GM19239 (cell line): Measurements from ENCODE around the gene PZP.

Source experiments
- DNase-seq: peaks from one replicate; pipeline ENCODE4 v3.0.0; 2011; ENCODE audit warnings: low spot score; ENCODE audit not compliant: insufficient read length
- FAIRE-seq: peaks from 2 replicates; lab custom pipeline; 2011; peaks lifted over from hg19 to GRCh38; lab: Jason Lieb, UNC

The PZP gene

DNA sequence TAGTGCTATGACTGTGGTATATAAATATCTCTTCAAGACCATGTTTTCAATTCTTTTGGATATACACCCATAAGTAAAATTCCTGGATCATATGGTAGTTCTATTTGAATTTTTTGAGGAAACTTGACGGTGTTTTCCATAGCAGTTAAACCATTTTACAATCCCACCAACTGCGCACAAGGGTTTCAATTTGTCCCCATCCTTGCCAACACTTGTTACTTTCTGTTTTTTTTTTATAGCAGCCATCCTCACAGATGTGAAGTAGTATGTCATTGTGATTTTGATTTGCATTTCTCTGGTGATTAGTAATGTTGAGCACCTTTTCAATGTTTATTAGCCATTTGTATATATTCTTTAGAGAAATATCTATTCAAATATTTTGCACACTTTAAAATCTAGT, 78.0 kb downstream of the PZP start:
- DNase-seq (no peak), FAIRE-seq (no peak)

DNA sequence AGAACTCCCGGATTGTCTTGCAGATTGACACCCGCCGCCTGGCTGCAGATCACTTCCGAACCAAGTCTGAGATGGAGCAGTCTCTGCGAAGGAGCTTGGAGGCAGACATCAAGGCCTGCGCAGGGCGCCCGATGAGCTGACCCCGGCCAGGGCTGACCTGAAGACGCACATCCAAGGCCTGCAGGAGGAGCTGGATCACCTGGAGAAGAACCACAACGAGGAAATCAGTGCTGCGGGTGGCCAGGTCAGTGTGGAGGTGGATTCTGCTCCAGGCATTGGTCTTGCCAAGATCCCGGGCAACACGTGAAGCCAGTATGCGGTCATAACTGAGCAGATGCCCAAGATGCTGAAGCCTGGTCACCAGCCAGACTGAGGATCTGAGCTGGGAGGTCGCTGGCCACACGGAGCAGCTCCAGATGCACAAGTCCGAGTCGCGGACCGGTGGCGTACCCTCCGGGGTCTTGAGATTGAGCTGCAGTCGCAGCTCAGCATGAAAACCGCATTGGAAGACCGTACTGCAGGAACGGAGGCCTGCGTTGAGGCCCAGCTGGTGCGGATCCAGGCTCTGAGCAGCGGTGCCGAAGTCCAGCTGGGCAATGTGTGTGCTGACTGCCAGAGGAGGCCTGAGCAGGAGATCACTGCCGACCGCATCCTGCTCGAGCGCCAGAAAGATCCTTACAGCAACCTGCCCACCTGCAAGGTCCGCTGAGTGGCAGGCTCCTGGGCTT, 80.1 kb downstream of the PZP start:
- FAIRE-seq (no peak), DNase-seq (no peak)

DNA sequence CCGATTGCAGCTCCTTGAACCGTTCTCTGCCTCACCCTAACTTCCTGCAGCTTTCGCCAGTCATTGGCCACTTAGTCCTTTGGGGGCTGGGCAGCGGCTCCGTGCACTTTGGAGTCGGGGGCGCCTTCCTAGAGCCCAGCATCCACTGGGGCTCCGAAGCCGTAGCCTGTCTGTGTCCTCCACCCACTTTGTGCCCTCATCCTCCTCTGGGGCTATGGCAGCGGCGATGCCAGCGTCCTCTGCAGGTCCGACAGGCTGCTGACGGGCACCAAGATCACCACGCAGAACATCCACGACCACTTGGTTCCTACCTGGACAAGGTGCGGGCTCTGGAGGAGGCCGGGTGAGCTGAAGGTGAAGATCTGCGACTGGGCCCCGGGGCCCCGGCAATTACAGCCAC, 80.7 kb downstream of the PZP start:
- DNase-seq (no peak), FAIRE-seq (no peak)

DNA sequence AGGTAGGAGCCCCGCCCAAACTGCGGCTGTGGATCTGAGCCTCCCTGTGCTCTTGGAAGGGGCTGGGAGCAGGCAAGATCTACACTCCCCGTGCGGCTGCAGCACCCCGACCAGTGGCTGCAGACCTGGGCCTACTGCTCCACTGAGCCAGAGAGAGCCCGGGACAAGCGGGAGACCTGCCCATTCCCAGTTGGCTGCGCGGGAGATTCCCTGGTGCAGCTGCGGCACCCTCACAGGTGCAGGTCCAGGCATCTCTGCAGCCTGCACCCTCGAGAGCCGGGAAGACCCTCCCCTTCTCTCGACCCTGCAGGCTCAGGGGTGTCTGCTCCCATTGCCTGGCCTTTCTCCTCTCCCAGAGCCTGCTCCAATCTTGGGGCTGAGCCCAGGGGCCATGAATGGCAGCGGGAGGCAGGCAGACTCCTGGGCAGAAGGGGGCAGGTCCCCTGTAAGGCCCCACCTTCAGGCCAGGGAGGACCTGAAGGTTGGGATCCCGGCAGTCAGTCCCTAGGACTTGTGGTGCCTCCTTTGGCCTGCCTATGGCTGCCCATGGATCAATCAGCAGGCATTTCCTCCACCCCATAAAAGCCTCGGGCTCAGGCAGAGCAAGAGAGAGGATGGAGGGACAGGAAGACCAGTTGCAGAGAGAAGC, 83.7 kb downstream of the PZP start:
- DNase-seq (no peak), FAIRE-seq (no peak)

DNA sequence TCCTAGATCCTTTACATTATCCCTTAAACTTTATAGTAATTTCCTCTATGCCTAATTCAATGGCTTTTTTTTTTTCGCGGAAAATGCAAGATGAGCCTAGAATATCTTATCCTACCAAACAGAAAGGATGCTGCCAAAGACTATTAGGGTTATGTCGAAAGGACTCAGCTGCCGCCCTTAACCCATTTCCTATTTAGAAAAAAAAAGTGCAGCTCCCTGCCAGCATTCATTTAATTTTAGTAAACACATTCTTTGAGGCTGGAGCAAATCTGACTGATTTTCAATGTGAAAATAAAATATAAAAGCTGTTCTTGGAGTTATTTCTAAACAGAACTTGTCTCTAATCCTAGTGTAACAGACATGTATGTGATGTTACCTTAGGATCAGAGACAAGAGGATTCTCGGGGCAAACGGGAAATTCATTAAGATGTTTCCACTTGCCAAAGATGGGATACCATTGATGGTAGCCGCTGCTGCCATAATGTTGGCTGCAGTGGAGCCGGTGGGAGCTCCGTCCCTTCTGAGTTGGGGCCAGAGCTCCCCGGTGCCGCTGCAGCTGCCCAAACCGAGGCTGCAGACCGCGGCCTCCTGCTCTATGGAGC, 84.3 kb downstream of the PZP start:
- FAIRE-seq (no peak), DNase-seq (no peak)

DNA sequence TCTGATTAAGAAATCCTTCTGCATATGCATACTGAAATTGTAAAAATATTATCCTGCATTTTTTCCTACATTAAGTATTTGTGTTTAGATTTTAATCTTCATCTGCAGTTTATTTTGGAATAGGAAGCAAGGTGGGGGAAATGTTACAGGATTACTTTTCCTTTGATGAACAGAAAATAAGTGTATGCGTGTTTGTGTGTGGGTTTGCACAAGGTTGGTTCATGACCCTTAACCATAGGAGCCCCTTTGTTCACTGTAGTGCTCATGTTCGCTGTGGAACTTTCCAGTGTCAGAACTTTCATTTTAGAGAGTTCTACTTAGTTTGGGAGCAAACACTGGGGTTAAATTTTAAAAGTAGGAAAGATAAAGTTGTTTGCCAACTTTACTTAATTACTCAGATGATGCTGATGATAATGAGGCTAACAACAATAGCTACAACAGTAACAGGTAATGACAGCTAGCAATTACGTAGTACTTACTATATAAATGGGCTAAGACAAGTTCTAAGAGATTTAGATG, 86.0 kb downstream of the PZP start:
- FAIRE-seq, result no peak
- DNase-seq, result no peak

DNA sequence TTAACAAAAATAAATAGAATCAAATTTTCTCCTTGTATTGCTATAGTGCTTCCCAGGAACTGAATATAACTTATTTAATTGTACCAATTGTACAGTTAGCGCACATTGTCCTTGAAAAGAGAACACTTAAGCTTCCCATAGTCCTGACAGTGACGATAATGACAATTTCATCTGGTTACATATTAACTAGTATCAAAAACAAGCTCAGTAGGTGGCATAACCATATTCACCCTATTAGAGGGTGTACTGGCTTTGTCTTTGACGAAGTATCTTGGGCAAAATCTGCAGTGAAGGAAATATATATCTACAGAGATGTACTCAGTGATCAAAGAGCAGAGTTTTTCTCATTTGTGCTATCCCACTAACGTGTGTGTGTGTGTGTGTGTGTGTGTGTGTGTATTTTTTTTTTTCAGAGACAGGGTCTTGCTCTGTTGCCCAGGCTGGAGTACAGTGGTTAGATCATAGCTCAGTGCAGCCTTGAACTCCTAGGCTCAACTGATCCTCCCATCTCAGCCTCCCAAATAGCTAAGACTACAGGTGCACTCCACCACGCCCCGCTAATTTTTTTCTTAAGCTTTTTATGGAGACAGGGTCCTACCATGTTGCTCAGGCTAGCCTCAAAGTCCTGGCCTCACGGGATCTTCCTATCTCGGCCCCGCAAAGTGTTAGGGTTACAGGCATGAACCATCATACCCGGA, 87.6 kb downstream of the PZP start:
- FAIRE-seq, result no peak
- DNase-seq, result no peak

DNA sequence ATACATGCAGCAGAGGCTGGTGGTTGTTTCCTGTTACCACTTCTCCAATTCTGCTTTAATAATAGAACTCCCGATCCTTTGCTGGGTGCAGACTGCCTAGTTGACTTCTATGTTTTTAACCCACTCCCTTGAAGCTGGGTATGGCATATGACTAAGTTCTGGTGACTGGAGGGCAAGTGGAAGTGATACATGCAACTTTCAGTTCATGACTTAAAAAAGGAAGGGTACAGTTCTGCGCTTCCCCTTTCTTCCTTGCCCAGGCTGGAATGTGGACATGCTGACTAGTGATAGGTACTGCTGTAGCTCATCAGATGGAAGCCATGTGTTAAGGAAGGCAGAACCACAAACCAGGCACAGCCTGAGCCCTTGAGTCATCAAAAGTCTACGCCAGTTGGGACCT, 90.0 kb downstream of the PZP start:
- FAIRE-seq (peak; percentile 71), DNase-seq (no peak)

DNA sequence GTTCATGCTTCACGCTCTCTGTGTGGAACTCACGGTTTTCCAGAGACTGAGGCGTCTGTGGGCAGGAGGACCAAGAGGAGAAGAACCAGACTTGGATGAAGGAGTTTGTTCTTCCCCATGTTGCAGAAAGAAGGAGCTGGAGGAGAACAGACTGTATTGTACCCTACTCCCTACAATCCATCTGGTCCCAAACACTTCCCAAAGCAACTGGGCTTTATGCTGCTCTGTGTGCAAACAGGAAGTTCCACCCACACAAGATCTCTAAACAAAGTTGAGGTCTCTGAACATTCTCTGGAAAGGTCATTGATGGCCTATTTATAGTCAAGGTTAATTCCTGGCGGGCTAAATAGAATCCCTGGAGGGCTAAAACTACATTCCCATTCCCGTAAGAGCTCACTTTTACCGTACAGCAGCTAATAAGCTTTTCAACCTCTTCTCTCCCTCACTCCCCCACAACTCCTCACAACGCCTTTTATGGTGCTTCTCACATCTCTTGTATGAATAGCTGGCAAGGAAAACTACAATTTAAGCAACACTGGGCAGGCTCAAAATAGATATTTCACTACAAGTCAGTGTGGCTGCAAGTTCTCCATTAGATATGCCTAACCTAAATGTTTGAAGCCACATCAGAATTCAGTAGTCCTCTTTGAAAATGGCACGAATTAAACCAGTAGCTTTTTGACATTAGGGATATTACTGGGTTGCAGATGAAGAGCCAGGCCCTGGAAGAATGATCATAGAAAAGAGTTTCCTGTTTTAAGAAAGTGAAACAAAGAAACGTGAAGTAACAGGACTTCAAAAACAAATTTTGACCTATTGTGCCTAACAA, 92.2 kb downstream of the PZP start, which contains the start of gene A2M:
A2M (minus strand) TSS at position 189 of the 829 bp plus-strand sequence; CDS start at position 119, 70 bp downstream.
- FAIRE-seq (no peak), DNase-seq (no peak)

DNA sequence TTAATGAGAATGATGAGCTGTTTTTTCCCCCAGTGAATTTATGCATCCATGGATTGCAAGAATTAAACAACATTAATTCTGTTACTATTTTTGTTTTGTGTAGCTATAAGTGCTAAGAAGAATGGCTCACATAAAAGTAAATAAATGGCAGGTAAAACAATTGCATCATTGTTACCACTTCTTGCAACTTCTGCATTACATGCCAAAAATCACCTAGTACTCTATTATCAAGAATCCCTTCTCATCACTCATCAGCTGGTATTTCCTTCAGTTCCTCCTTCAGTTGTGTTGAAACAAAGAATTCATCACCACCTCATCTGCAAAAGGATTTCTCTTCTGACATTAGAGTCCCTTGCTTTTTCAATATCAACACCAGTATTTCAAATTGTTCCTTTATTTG, 93.2 kb downstream of the PZP start:
- DNase-seq, result no peak
- FAIRE-seq, result no peak

DNA sequence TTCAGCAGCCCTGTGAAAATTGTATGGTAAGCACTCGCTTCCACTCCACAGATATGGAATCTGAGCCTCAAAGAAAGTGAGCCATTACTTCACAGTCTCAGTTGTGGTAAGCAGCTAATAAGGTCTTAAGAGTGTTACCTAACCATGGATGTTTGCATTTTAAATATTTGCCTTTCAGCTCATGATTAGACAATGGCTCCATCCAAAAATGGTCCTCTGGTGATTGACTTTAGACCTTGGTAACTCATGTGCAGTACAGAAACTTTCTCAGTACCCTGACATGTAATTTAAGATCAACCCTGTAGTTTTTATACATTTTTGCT, 94.2 kb downstream of the PZP start:
- no peak for FAIRE-seq
- DNase-seq, result no peak

DNA sequence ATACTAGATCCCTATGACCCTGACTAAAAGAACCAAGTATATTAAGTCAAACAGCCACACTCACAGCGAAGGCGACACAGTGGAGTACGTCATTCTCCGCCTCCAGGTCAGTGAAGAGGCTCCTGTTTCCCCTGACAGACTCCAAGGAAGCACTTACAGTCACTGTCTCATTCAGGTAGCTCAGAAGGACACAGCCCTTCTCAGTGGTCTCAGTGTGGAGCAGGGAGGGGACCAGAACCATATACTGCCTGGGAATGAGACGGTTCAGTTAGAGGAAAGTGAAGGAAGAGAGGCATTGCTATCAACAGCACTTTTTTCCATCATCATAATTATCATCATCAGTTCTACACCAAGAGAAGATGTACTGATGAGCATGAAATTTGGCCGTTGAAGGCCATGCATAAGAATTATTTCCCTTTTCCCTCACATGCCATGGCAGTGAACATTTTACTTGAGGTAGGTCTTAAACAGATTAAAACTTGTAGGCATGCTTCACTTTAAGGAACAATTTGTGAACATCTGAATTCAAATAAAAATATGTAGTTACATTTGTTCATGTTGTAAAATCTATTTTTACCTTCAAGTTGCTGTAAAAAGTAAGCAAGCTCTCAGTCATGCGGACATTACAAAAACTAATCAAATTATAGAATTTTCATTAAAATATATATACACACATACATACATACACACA, 94.8 kb downstream of the PZP start:
- DNase-seq (no peak), FAIRE-seq (no peak)

DNA sequence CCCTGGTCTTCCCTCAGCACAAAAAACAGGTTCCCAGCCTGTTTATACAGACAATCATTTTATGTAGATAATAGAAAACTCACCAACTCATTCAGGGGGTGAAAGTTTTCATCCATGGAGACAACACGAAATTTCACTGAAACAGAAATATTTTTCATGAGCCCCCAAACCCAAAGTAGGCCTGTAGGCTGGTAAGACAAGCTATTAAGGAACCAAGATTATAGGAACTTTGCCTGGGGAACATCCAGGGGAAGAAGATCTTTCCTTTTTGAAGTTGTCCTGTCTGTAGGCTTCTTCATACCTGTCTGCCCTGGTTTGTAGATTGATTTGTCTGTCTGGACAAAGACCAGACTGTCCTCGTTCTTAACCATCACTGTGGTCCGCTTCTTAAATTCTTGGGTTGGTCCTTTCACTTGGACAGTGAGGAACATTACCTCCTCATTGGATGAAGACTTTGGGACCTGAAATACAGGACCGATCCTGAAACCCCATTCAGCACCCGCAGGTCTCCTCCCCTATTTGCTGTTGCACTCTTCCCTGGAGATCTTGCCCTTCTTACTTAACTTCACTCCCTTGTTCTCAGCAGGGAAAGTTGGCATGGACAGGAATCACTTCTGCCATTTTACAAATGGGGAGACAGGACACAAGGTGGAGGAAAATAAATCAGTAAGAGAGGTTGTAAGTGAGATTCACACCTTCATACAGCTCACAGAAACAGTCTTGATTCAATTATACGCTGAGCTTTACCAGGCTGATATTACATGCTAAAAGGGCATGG, 95.9 kb downstream of the PZP start:
- DNase-seq (no peak), FAIRE-seq (no peak)

DNA sequence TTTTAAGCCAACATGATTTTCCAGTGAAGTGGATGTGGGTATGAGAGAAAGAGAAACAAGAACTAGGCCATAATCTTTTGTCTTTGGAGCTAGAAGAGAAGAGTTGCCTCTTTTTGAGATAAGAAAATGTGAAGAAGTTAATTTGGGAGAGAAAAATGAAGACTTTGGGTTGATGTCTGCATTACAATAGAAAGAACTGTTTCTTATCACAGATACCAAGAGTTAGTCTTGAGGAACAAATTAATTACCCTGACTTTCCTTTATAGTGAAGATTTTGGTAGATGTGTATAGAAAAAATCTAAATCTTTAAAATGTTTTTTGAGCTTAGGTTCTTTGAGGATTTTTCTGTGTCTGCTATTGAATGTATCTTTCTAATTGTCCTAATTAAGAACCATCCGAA, 96.7 kb downstream of the PZP start:
- no peak for DNase-seq
- FAIRE-seq, result no peak

DNA sequence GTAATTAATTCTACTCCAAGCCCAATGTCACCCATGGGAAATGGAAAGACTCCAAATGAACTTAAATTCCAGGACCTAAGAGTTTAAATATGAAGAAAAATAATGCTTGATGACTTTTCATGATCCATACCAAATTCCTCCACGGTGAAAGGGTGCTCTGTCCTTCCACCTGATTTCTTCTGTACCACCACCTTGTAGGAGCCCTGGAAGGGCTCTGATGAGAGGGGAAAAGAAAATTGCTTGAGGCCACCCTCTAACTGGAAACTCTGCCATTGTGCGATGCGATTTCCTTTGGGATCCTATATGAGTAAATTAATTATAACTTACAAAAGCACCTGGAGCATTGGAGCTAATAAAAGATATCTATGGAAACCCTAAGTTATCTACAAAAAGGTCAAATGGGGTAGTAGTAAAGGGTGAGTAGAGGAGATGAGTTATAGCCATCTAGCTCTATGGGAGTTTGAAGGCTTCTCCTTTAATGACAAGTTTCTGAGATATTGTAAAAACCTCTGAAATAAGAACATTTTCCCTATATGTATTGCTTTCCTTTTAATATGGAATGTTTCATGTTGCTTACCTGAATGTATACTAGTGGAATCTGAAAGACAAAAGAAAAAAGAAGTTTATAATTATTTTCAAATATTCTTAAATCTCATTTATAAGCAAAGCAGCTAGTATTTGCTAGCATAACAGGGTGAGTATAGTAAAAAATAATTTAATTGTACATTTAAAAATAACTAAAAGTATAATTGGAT, 98.3 kb downstream of the PZP start:
- no peak for FAIRE-seq
- no peak for DNase-seq

DNA sequence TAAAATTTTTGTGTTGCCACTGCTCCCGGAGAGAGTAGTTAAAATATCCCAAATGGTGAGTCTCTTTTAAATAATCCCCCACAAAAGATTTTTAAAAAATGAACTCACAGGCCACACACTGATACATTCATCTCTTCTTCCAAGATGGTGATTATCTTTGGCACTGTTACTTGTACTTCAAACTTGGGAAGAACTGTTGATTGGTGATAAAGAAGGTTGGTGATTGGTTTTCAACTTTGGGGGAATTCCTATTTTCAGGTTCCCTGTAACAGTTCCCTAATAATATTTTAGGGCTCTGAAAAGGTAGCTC, 99.0 kb downstream of the PZP start:
- FAIRE-seq, result no peak
- no peak for DNase-seq

DNA sequence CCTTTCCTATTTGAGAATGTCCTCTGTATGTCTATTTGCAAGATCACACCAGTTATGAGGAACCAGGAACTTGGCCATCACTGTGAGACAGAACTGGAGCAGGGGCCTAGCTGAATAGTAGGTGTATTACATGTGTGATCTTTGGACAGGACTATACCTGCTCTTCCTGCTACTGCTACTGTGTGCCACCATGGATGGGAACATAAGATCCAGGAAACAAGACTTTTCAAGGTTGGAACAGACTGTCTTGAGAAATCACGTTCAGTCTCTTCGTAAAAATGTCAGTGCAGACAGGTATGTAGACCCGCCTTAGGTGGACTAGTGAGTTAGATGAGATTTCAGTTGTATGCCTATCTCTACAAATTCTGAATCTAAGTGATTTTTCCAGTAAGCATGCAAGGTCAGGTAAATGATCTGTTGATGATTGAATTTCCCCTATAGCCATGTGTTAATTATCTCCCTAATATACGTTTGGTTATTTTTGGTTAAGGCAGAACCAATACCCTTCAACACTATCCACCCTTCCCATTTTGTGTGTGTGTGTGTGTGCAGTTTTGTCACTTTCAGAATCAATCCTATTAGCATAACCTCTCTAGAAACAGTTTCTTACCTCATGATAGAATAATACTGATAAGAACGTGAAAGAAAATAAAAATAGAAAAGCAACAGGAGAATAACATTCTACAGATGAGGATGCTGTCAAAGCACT, 99.5 kb downstream of the PZP start:
- DNase-seq (no peak), FAIRE-seq (no peak)

DNA sequence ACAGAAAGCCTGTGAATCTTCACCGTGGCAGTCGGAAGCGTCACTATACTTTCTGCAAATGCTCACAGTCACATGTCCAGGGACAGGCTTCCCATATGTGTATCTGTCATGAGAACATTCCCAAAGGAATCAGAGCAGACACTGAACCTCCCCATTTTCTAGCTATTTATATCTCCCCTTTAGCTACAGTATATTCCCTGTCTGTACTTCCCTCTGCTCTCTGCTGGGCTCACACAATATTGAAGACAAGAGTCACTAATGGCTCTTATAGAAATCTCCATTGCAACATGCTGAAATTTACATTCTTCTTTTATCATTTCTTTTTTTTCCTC, 100.7 kb downstream of the PZP start:
- FAIRE-seq (no peak), DNase-seq (no peak)
